Mucosa of gallbladder (tissue), 1 donor: ENCODE data around the gene TWIST2. TPM values are rescaled to one million over a fixed set of nuclear protein-coding genes. Genes with fewer than 3 reads are reported as not detected.
A peak's percentile ranks its signal among the peaks of the same experiment; 100 is the strongest.

Source experiments
- DNase-seq: peaks from one replicate; pipeline ENCODE4 v3.0.0-alpha.2; 2020; ENCODE audit warnings: low spot score
- total RNA-seq: library from RNA; stranded (reverse); gene quantifications from one replicate; pipeline ENCODE4 v1.2.1, GENCODE V29; 2021
- donor health status: DM: no; HTN: no; CAD: no.

Gene TWIST2
- total RNA-seq, 1 donor from 2014 or later: 5.9 TPM

GRCh38 chr2:238856713-238857567, 9.1 kb downstream of the TWIST2 start:
- no peak for DNase-seq

- no peak for DNase-seq
Measured at GRCh38 chr2:238857959-238858358, 10.1 kb downstream of the TWIST2 start.

- DNase-seq: no peak
Measured at GRCh38 chr2:238859636-238860347, 11.9 kb downstream of the TWIST2 start.

GRCh38 chr2:238861013-238861730, 13.3 kb downstream of the TWIST2 start:
- DNase-seq: no peak

- no peak for DNase-seq
Measured at GRCh38 chr2:238861766-238862315, 14.0 kb downstream of the TWIST2 start.

- DNase-seq: no peak
Measured at GRCh38 chr2:238862701-238863100, 14.8 kb downstream of the TWIST2 start.

GRCh38 chr2:238863231-238863630, 15.3 kb downstream of the TWIST2 start:
- DNase-seq: no peak

GRCh38 chr2:238863749-238864206, 15.9 kb downstream of the TWIST2 start:
- DNase-seq: no peak

GRCh38 chr2:238864207-238865014, 16.5 kb downstream of the TWIST2 start:
- DNase-seq: peak; percentile 91

GRCh38 chr2:238865015-238865719, 17.3 kb downstream of the TWIST2 start:
- DNase-seq: no peak

- no peak for DNase-seq
Measured at GRCh38 chr2:238865744-238866355, 18.0 kb downstream of the TWIST2 start.

- no peak for DNase-seq
Measured at GRCh38 chr2:238866656-238867277, 18.9 kb downstream of the TWIST2 start.

- DNase-seq: no peak
Measured at GRCh38 chr2:238868067-238868524, 20.2 kb downstream of the TWIST2 start.

- DNase-seq: peak; percentile 69
Measured at GRCh38 chr2:238868616-238869292, 20.9 kb downstream of the TWIST2 start.

- no peak for DNase-seq
Measured at GRCh38 chr2:238869293-238870124, 21.6 kb downstream of the TWIST2 start.

- DNase-seq: no peak
Measured at GRCh38 chr2:238870261-238870660, 22.4 kb downstream of the TWIST2 start.

- no peak for DNase-seq
Measured at GRCh38 chr2:238872026-238872425, 24.1 kb downstream of the TWIST2 start.
